ENCODE data around the gene PHTF2. TPM values are rescaled to one million over a fixed set of nuclear protein-coding genes. Genes with fewer than 3 reads are reported as not detected.
A peak's percentile ranks its signal among the peaks of the same experiment; 100 is the strongest.
"Not testable (repeated sequence)": the region's sequence is repeated elsewhere in the genome, so short reads cannot be mapped to it uniquely, and the experiment has no call there.

The PHTF2 gene
- total RNA-seq, 4 donors from 2014 or later, result 14.5 to 28.6 (median 24.1) TPM

DNA sequence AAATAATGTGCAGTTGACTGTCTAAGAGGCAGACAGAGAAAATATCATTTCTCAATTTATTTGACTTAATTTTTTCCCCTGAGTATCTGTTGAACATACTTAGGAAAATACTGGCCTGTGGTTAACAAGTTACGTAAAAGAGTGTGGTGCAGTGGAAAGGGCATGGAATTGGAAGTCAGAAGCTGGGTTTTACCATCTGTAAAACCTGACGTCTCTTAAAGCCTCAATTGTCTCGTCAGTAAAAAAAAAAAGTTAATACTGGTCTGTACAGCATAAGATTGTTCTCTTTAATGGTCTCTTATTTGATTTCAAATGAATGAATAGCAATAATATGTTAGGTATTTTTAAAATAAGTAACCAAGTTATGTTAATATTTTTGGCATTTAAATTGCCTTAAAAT is 67.8 kb downstream of the PHTF2 start:
- no peak for DNase-seq
- no peaks in the 10 kb centered on the region for H3K9me3 ChIP-seq
- no peak for TF ChIP-seq POLR2AphosphoS5 (IDR thresholded peaks at IDR 0.05)
- no peak for TF ChIP-seq POLR2A (IDR thresholded peaks at IDR 0.05)
- no peak for TF ChIP-seq CTCF (IDR thresholded peaks at IDR 0.05)
- TF ChIP-seq EP300 (IDR thresholded peaks at IDR 0.05; ENCODE audit: low read depth), result no peak
- intact Hi-C loops (cut with DNase I; ENCODE audit: low total_unique reads) (no loop called here), in situ Hi-C loops (cut with MboI; ENCODE audit: low pct_ligation_motif_present in 1 of 4, low pct_unique_long_range_greater_than_20kb in 1 of 4, low sequenced_read_pairs in 3 of 4) (no loop called here)
- H3K27ac ChIP-seq, result no peak overlapping the region
- H3K4me1 ChIP-seq, result peaks cover 4 to 23% (median 11%) of the 10 kb centered on the region in 4 donors
- H3K27me3 ChIP-seq, result no peaks in the 10 kb centered on the region
- 29 to 66% methylated on average over 2 to 3 of the region's 3 CpGs for whole genome bisulfite sequencing, 2 donors (ENCODE audit: low coverage in 1 of 2)
- H3K4me3 ChIP-seq, result no peak overlapping the region
- no peaks in the 10 kb centered on the region for H3K36me3 ChIP-seq

- H3K4me1 ChIP-seq, result peaks cover 4 to 23% (median 11%) of the 10 kb centered on the region in 4 donors
- DNase-seq, result no peak
- intact Hi-C loops (cut with DNase I; ENCODE audit: low total_unique reads), result no loop called here
- H3K4me3 ChIP-seq, result no peak overlapping the region
- H3K27me3 ChIP-seq, result no peaks in the 10 kb centered on the region
- in situ Hi-C loops (cut with MboI; ENCODE audit: low pct_ligation_motif_present in 1 of 4, low pct_unique_long_range_greater_than_20kb in 1 of 4, low sequenced_read_pairs in 3 of 4), result no loop called here
- H3K27ac ChIP-seq, result no peak overlapping the region
- no peaks in the 10 kb centered on the region for H3K9me3 ChIP-seq
- no peaks in the 10 kb centered on the region for H3K36me3 ChIP-seq
- WGBS, 2 donors (ENCODE audit: low coverage in 1 of 2), result 83 to 85% methylated on average over 3 of the region's 3 CpGs
- TF ChIP-seq CTCF (IDR thresholded peaks at IDR 0.05) (no peak), POLR2AphosphoS5 (IDR thresholded peaks at IDR 0.05) (peak in 1 of 3 donors; percentile 20), EP300 (IDR thresholded peaks at IDR 0.05; ENCODE audit: low read depth) (no peak), POLR2A (IDR thresholded peaks at IDR 0.05) (no peak)
These were observed 68.4 kb downstream of the PHTF2 start for GRCh38 chr7:77866786-77867536.

DNA sequence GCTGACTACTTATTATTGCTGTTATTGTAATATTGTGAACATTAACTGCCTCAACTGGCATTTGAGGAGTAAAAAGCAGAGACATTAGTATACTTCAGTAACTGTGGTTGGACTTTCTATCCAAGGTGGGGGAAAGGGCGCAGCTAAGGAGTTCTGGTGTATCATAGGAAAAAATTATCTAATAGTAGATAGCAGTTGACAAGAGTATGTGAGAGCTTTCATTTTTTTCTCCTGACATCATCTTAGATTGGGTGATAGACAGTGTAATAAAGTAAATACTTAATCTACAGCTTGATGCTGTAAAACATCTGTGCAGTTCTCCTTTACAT is 68.9 kb downstream of the PHTF2 start:
- no peak overlapping the region for H3K4me3 ChIP-seq
- H3K27me3 ChIP-seq, result no peaks in the 10 kb centered on the region
- in situ Hi-C loops (cut with MboI; ENCODE audit: low pct_ligation_motif_present in 1 of 4, low pct_unique_long_range_greater_than_20kb in 1 of 4, low sequenced_read_pairs in 3 of 4), result no loop called here
- H3K9me3 ChIP-seq, result no peaks in the 10 kb centered on the region
- TF ChIP-seq POLR2A (IDR thresholded peaks at IDR 0.05), result no peak
- TF ChIP-seq CTCF (IDR thresholded peaks at IDR 0.05), result no peak
- no peak for TF ChIP-seq EP300 (IDR thresholded peaks at IDR 0.05; ENCODE audit: low read depth)
- no peak for TF ChIP-seq POLR2AphosphoS5 (IDR thresholded peaks at IDR 0.05)
- no peak for DNase-seq
- intact Hi-C loops (cut with DNase I; ENCODE audit: low total_unique reads), result no loop called here
- no peak overlapping the region for H3K27ac ChIP-seq
- H3K4me1 ChIP-seq, result peaks cover 4 to 22% (median 10%) of the 10 kb centered on the region in 4 donors
- 90 to 100% methylated on average over 1 of the region's 1 CpG for WGBS, 2 donors (ENCODE audit: low coverage in 1 of 2)
- no peaks in the 10 kb centered on the region for H3K36me3 ChIP-seq

DNA sequence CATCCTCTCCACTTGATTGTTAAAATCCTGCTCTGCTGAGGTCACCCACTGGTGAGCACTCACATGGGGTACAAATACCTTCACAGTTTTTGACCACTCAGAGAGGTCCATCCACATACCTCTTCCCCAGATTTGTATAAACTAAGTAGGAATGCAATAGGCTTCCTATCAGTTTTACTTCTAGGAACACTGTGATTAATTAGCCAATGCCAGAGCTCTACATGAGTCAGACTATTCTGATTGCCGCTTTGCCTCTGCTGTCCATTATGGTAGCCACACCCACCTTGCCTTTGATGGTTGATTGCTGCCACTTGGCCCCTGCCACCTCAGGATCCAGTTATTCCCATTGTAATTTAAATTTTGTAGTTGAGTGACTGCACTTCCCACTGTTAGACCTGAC is 73.7 kb downstream of the PHTF2 start:
- H3K9me3 ChIP-seq; H3K4me3 ChIP-seq; H3K27me3 ChIP-seq; H3K4me1 ChIP-seq; intact Hi-C loops (cut with DNase I; ENCODE audit: low total_unique reads); in situ Hi-C loops (cut with MboI; ENCODE audit: low pct_ligation_motif_present in 1 of 4, low pct_unique_long_range_greater_than_20kb in 1 of 4, low sequenced_read_pairs in 3 of 4); H3K36me3 ChIP-seq; DNase-seq; H3K27ac ChIP-seq: not testable (repeated sequence)
- 100% methylated on average over 1 of the region's 1 CpG; no CpG with 5 or more reads in 1 of the 2 donors for WGBS, 2 donors (ENCODE audit: low coverage in 1 of 2)

GRCh38 chr7:77873416-77874327 is 75.1 kb downstream of the PHTF2 start:
- H3K27ac ChIP-seq; H3K4me3 ChIP-seq; DNase-seq; in situ Hi-C loops (cut with MboI; ENCODE audit: low pct_ligation_motif_present in 1 of 4, low pct_unique_long_range_greater_than_20kb in 1 of 4, low sequenced_read_pairs in 3 of 4); H3K4me1 ChIP-seq; H3K36me3 ChIP-seq; H3K27me3 ChIP-seq; intact Hi-C loops (cut with DNase I; ENCODE audit: low total_unique reads); H3K9me3 ChIP-seq: not testable (repeated sequence)
- 93 to 100% methylated on average over 5 to 7 of the region's 7 CpGs for WGBS, 2 donors (ENCODE audit: low coverage in 1 of 2)

Measured in transverse colon (tissue), 4 donors.